GM23338 (cell line): ENCODE measurements around the gene AFP.

ENCODE experiments used
- CTCF ChIP-seq, 2 experiments: fragments of 200-600 bp in 1 of 2; sonication (generic) in 1 of 2; conservative IDR thresholded peaks; 2 replicates each; pipeline versions ENCODE4 v1.5.1 to v1.6.1; 2016 to 2017; ENCODE audit warnings: antibody characterized with exemption in 2 of 2, low read depth in 2 of 2, mild to moderate bottlenecking in 2 of 2, moderate library complexity in 1 of 2
- EZH2 ChIP-seq: fragments of 200-600 bp; sonication (generic); IDR thresholded peaks from one replicate; pipeline ENCODE4 v1.8.0; 2017; ENCODE audit warnings: antibody characterized with exemption, mild to moderate bottlenecking, low read depth; ENCODE audit not compliant: unreplicated experiment
- EZH2phosphoT487 ChIP-seq: fragments of 200-600 bp; sonication (generic); IDR thresholded peaks from one replicate; pipeline ENCODE4 v1.8.1; 2018; ENCODE audit warnings: antibody characterized with exemption; ENCODE audit not compliant: unreplicated experiment
- JUNB ChIP-seq: IDR thresholded peaks from one replicate; pipeline ENCODE4 v1.6.1; 2016; ENCODE audit warnings: antibody characterized with exemption; ENCODE audit not compliant: unreplicated experiment
- NANOG ChIP-seq: IDR thresholded peaks from 2 replicates; pipeline ENCODE4 v1.6.1; 2016; ENCODE audit warnings: antibody characterized with exemption, borderline replicate concordance
- POLR2AphosphoS5 ChIP-seq: IDR thresholded peaks from 2 replicates; pipeline ENCODE4 v1.6.1; 2016; ENCODE audit warnings: antibody characterized with exemption, low read depth
- REST ChIP-seq: IDR thresholded peaks from one replicate; pipeline ENCODE4 v1.6.1; 2018; ENCODE audit warnings: antibody characterized with exemption; ENCODE audit not compliant: unreplicated experiment
- ZNF114 ChIP-seq: fragments of 250-450 bp; sonication (Bioruptor Pico); IDR thresholded peaks from 2 replicates; pipeline ENCODE4 v1.5.0; 2020; ENCODE audit warnings: mild to moderate bottlenecking, moderate library complexity
- ZNF331 ChIP-seq: fragments of 250-450 bp; sonication (Bioruptor Pico); IDR thresholded peaks from 2 replicates; pipeline ENCODE4 v1.5.0; 2020; ENCODE audit warnings: low read depth, mild to moderate bottlenecking, moderate library complexity
- ZNF462 ChIP-seq: fragments of 250-450 bp; sonication (Bioruptor Pico); IDR thresholded peaks from 2 replicates; pipeline ENCODE4 v1.5.0; 2020; ENCODE audit warnings: mild to moderate bottlenecking, moderate library complexity

GRCh38 chr4:73391774-73392173, 44.2 kb upstream of the AFP start:
- TF ChIP-seq CTCF (conservative IDR thresholded peaks at IDR 0.05; ENCODE audit: low read depth in 2 of 2) (no peak), POLR2AphosphoS5 (no peak), EZH2 (no peak), JUNB (no peak), ZNF462 (CRISPR knock-in tag) (no peak), ZNF114 (CRISPR knock-in tag) (no peak), REST (no peak), ZNF331 (CRISPR knock-in tag) (no peak), EZH2phosphoT487 (no peak), NANOG (no peak)
